ENCODE data around the gene NUP133.
"Not testable (repeated sequence)": the region's sequence is repeated elsewhere in the genome, so short reads cannot be mapped to it uniquely, and the experiment has no call there.

Gene NUP133

DNA sequence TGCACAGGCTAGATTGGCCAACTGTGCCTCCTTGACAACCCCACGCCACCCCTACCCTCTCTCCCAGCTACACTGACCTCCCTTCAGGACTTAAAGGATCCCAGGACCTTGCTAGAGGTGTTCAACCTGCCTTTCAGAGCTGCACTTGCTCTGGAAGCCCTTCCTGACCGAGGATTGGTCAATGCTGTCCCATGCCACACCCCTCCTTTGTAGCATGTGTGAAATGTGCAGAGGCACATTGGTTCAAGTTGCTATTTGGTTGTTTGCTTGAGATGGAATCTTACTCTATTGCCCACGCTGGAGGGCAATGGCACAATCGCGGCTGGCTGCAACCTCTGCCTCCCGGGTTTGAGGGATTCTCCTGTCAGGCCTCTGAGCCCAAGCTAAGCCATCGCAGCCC, 96.1 kb downstream of the NUP133 start:
- DNase-seq (ENCODE audit: low spot score): no peak

DNA sequence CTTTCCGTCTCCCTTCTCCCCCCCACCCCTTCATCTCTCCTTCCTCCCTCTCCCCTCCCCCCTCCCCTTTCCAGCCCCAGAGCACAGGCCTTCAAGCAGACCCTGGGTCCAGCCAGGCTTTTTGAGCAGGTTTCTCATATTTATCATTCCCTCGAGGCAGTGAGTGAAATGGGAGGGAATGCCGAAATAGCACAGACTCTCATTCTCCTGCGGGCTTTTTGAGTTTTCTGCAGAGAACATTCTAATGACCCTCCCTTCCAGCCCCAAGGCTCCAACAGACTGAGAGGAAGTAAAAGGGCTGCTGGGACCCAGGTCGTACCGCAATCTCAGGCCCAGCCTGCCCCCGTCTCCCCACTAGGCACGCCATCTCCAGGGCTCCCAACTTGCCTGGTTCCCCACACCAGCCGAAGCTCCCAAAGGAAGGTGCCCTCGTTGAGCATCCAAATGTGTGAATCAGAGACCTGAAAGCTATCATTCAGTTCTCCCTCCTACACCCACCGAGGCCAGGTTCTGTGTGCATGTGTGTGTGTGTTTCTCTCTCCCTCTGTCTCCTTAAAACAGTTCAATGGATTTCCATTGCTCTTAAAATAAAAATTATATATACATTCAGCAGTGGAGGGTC, 96.6 kb downstream of the NUP133 start:
- DNase-seq (ENCODE audit: low spot score): no peak

DNA sequence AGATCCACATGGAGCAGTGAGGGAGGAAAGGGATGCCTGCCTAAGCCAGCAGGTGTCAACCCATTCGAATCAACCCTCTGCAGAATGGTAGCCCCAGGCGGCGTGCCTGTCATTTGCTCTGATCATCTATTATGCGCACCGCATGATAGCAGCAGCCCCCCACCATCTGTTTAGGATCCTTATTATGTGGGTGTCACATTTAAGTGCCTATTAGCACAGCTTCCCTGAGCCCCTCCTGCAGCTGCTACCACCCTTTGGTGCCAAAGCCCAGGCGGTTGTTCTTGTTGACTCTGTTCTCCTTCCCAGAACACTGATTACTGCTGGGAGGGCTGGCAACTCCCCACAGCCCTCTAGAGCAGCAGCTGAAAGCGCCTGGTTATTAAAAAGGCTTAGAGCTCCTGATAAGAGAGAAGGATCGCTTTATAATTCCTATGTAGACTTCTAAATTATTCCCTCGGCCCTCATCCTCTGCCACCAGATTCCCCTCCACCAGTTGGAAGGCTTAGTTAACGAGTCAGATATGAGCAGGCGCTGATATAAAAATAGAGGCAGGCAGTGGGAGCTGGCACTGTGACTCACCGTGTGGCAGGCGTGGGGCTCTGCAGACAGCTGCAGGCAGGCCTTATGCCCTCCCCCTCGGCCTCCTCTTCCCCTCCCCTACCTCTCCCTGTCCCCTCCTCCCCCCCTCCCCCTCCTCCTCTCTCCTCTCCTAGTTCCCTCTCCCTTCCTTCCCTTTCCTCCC, 97.3 kb downstream of the NUP133 start:
- DNase-seq (ENCODE audit: low spot score): peak; percentile 44

DNA sequence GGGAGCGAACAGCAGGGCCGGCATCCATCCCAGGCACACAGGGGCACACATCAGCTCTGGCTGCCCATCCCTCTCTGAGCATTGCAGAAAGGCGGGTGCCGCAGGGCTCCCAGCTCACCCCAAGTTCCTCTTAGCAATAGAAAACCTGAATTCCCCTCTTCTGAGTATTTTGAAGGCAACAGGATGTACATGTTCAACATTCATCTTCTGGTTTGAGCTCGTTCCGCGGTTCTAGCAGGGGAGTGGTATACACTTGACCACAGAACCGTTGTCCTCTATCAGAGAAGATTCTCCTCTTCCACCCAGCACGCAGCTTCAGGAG, 97.8 kb downstream of the NUP133 start:
- no peak for DNase-seq (ENCODE audit: low spot score)

GRCh38 chr1:229409616-229410369, 98.3 kb downstream of the NUP133 start:
- no peak for DNase-seq (ENCODE audit: low spot score)

DNA sequence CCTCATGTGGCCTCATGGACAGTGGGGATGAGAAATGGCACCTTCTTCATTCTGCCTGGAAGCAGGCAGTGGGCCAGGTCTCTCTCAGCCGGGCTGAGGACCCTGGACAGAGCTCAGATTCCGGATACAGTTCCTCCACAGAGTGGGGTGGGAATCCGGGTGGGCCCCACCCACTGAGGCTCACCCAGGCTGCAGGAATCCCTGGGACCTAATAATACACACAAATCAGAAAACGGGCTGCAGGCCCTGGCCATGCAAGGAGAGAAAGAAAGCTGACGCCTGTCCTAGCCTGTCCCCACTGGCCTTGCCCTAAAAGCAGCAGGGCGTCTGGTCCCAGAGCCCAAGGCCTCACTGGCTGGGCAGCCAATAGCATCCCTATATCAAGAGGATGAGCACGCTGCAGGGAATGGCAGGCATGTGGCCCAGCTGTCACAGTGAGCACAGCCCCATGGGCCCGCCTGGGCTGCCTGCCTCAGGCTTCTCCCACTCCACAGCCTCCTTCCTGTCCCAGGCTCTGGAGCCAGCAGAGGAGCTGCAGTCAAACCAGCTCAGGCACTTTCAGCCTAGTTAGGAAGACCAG, 99.6 kb downstream of the NUP133 start:
- no peak for DNase-seq (ENCODE audit: low spot score)

DNA sequence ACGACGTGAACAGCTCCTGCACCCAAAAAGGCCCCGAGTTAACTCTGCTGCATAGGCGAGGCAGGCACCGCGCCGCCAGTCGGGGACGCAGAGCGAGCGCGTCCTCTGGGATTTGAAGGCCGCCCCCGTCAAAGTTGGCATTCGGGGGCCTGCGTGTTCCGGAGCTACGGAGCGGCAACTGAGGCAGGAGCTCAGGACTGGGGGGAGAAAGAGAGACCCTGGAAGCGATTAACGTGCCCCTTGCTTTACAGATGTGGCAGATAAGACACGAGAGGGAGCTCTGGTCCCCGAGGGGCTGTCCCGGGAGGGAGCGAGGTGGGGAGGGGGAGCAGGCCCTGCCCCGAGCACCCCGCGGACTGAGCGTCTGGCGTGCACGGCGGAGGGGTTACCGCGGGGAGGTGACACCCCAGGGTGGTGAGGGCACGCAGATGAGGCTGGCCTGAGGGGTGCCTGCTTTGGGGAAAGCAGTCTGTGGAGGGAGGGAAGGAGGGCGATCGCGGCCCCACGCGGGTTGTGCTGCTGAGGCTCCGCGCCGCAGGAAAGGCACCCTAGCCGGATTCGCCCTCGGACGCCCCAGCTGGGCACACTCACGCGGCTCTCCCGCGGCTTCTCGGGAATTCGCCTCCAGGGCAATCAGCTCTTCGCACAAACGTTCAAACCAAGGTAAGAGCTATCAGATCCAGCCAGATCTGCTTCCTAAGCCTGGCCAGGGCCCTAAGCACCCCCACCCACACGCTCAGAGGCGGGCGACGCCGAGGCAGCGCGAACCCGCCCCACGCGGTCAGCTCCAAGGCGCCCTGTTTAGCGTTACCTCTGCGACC, 100.7 kb downstream of the NUP133 start:
- DNase-seq (ENCODE audit: low spot score): no peak

- DNase-seq (ENCODE audit: low spot score): no peak
These were observed 101.3 kb downstream of the NUP133 start for GRCh38 chr1:229406798-229407197.

DNA sequence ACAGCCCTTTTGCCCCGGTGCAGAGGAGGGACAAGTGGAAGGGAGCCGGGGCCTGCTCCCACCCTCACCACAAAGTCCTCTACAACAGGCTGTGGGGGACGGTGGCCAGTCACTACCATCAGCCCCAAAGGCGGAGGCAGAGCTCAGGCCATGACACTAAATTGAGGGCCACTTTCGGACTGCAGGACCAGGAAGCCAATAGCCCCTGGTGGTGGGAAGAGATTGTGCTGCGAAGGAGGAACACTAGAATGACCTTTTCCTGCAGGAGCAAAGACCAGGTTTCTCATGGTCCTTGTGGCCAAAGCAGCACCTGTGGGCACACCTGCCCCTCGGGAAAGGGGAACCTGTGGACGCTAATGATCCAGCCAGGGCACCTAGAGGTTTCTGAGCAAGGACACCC, 104.6 kb downstream of the NUP133 start:
- DNase-seq (ENCODE audit: low spot score): no peak

- no peak for DNase-seq (ENCODE audit: low spot score)
These were observed 105.1 kb downstream of the NUP133 start for GRCh38 chr1:229402993-229403392.

GRCh38 chr1:229402329-229402728, 105.8 kb downstream of the NUP133 start:
- DNase-seq (ENCODE audit: low spot score): not testable (repeated sequence)

GRCh38 chr1:229397762-229398161, 110.4 kb downstream of the NUP133 start:
- no peak for DNase-seq (ENCODE audit: low spot score)

DNA sequence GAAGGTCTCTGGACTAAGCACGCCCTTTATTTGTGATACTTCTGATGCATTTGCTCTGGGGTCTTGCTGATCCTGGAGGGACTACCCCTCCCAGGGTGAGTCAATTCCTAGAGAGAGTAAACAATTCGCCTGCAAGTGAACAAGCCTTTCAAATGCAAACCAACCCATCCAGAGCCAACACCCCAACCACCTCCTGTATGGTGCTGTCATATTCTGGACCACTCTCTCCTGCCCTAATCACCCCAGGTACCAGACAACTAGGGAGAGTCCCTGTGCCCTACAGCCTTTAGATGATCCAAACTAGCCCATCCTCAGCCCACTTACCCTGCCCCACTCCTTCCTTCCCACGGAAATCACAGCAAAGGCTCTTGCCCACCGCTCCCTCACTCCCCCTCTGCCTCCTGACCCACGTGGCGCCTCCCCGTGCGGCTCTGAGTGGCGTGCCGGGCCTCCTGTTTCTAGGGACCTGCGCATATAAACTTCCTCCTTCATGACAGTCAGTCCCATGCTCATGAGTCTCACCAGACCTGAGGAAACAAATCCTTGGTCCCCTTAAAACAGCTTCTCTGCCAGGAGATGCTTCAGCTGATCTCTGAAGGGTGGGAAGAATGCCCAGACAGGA, 111.4 kb downstream of the NUP133 start:
- no peak for DNase-seq (ENCODE audit: low spot score)

DNA sequence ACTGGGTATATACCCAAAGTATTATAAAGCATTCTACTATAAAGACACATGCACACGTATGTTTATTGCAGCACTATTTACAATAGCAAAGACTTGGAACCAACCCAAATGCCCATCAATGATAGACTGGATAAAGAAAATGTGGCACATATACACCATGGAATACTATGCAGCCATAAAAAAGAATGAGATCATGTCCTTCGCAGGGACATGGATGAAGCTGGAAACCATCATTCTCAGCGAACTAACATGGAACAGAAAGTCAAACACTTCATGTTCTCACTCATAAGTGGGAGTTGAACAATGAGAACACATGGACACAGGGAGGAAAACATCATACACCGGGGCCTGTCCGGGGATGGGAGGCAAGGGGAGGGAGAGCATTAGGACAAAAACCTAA, 113.6 kb downstream of the NUP133 start:
- DNase-seq (ENCODE audit: low spot score): not testable (repeated sequence)

DNA sequence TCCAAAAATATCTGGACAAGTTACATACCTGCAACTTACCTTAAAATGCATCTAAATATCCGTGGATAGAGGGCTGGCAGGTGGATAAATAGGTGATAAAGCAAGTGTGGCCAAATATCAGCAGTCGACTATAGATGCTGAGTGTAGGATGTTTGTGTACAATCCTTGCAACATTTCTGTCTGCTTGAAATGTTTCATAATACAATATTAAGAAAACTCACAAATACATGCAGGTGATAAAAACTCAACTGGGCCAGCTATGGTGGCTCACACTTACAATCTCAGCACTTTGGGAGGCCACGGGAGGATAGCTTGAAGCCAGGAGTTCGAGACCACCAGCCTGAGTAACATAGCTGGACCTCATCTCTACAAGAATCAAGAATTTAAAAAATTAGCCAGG, 115.2 kb downstream of the NUP133 start:
- DNase-seq (ENCODE audit: low spot score): no peak

All from pons (tissue), 1 donor.